ENCODE data around the gene TCERG1L. TPM values are rescaled to one million over a fixed set of nuclear protein-coding genes. Genes with fewer than 3 reads are reported as not detected.

Gene TCERG1L
- total and polyA plus RNA-seq, 9 of the 15 experiments (the other 6 are each of a cell fraction or from before 2014, with no cell fraction given), result not detected

DNA sequence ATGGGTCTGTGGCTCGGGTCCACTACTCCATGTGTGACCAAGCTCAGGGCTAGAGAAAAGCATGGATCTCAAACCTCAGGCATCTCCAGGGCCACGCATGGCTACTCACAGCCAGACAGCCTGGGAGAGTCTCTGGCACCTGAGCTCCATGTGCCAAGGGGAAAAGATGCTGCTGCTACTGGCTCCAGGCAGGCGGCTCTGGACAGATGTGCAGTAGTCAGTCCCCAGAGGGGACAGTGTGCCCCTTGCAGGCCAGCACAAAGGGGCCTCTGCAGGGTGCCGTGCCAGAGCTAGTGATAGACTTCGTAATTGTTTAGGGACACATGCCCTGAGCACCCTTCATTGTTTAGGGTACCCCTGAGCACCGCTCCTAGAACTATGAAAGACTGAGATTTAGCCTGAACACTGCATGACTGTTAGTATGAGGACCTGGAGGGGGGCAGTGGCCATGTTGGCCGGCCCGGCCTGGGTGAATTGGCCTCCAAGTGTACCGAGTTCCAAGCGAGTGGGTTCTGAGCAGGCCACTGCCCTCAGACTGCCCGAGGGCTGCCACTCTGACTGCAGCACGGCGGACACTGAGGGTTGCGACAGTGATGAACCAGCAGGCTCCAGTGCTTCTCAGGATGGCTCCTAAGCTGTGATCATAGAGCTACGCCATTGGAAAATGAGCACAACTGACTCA lies 80.7 kb downstream of the TCERG1L start:
- Histone ChIP-seq H3K79me2 (ENCODE audit: control insufficient read depth, insufficient read depth, low read length) (no peaks in the 10 kb centered on the region), H3K9me1 (ENCODE audit: control insufficient read depth, insufficient read depth, low read length) (no peaks in the 10 kb centered on the region), H3K4me3 (no peak overlapping the region), H3K27me3 (ENCODE audit: control insufficient read depth in 2 of 2, insufficient read depth in 2 of 2, low read length in 2 of 2) (peaks cover 0 to 25% of the 10 kb centered on the region in 2 experiments; a peak in 2 of 5 replicates), H2AFZ (ENCODE audit: low read depth, low read length) (no peak overlapping the region), H3K9ac (ENCODE audit: insufficient read depth in 1 of 2, low read depth in 2 of 2, low read length in 2 of 2) (no peak overlapping the region), H3K36me3 (ENCODE audit: control insufficient read depth, insufficient read depth, low read length) (no peaks in the 10 kb centered on the region), H3K4me2 (ENCODE audit: insufficient read depth, low read length) (no peak overlapping the region), H3K9me3 (replicated peaks; ENCODE audit: control insufficient read depth, insufficient read depth, low read depth, low read length) (no peaks in the 10 kb centered on the region), H3K4me1 (replicated peaks in 1 of 2; ENCODE audit: control insufficient read depth in 2 of 2, insufficient read depth in 2 of 2, low read length in 2 of 2) (no peaks in the 10 kb centered on the region), H3K27ac (ENCODE audit: extremely low read depth, low read depth, low read length) (no peak overlapping the region), H4K20me1 (replicated peaks; ENCODE audit: control insufficient read depth, insufficient read depth, low read length) (no peaks in the 10 kb centered on the region; the same call in 1 of the 2 replicates)
- POLR2A ChIA-PET, result no interaction called here
- no TSS peak for BruUV-seq (replicated peaks)
- CTCF ChIA-PET (ENCODE audit: low intra/inter-chr PET ratio), result interaction anchor here (0.5 kb wide), 1 partner anchor 170 kb away, joined by 3 read pairs; no protein-coding TSS in a partner anchor
- intact Hi-C loops (cut with micrococcal nuclease) (no loop called here), in situ Hi-C loops (cut with MboI) (no loop called here)
- ATAC-seq, result no peak
- no peak for FAIRE-seq
- WGBS (ENCODE audit: insufficient coverage, low coverage, missing lambda C conversion rate), result 0% methylated on average over 8 of the region's 15 CpGs
- DNase-seq (ENCODE audit: extremely low read depth in 1 of 4, low spot score in 3 of 4), result no peak
- TF ChIP-seq SAP30 (IDR thresholded peaks at IDR 0.05; ENCODE audit: borderline replicate concordance, insufficient read depth, low read depth, low read length, poor library complexity, severe bottlenecking) (no peak), ILF3 (IDR thresholded peaks at IDR 0.05; ENCODE audit: borderline replicate concordance) (no peak), CHD4 (IDR thresholded peaks at IDR 0.05; ENCODE audit: insufficient read depth, insufficient replicate concordance, low read depth, low read length, poor library complexity, severe bottlenecking) (no peak), TEAD1 (CRISPR knock-in tag; IDR thresholded peaks at IDR 0.05) (no peak), PHF21A (IDR thresholded peaks at IDR 0.05; ENCODE audit: borderline replicate concordance, low read depth) (no peak)
- TF ChIP-seq, protein P1, sequence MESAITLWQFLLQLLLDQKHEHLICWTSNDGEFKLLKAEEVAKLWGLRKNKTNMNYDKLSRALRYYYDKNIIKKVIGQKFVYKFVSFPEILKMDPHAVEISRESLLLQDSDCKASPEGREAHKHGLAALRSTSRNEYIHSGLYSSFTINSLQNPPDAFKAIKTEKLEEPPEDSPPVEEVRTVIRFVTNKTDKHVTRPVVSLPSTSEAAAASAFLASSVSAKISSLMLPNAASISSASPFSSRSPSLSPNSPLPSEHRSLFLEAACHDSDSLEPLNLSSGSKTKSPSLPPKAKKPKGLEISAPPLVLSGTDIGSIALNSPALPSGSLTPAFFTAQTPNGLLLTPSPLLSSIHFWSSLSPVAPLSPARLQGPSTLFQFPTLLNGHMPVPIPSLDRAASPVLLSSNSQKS (CRISPR knock-in tag; IDR thresholded peaks at IDR 0.05), result no peak
- TF ChIP-seq, protein P2, sequence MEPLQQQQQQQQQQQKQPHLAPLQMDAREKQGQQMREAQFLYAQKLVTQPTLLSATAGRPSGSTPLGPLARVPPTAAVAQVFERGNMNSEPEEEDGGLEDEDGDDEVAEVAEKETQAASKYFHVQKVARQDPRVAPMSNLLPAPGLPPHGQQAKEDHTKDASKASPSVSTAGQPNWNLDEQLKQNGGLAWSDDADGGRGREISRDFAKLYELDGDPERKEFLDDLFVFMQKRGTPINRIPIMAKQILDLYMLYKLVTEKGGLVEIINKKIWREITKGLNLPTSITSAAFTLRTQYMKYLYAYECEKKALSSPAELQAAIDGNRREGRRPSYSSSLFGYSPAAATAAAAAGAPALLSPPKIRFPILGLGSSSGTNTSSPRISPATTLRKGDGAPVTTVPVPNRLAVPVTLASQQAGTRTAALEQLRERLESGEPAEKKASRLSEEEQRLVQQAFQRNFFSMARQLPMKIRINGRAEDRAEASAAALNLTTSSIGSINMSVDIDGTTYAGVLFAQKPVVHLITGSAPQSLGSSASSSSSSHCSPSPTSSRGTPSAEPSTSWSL (CRISPR knock-in tag; IDR thresholded peaks at IDR 0.05; ENCODE audit: borderline replicate concordance), result no peak
- TF ChIP-seq, protein P3, sequence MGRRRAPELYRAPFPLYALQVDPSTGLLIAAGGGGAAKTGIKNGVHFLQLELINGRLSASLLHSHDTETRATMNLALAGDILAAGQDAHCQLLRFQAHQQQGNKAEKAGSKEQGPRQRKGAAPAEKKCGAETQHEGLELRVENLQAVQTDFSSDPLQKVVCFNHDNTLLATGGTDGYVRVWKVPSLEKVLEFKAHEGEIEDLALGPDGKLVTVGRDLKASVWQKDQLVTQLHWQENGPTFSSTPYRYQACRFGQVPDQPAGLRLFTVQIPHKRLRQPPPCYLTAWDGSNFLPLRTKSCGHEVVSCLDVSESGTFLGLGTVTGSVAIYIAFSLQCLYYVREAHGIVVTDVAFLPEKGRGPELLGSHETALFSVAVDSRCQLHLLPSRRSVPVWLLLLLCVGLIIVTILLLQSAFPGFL (CRISPR knock-in tag; IDR thresholded peaks at IDR 0.05), result no peak
